ENCODE data around the gene MRPL19.

The MRPL19 gene

DNA sequence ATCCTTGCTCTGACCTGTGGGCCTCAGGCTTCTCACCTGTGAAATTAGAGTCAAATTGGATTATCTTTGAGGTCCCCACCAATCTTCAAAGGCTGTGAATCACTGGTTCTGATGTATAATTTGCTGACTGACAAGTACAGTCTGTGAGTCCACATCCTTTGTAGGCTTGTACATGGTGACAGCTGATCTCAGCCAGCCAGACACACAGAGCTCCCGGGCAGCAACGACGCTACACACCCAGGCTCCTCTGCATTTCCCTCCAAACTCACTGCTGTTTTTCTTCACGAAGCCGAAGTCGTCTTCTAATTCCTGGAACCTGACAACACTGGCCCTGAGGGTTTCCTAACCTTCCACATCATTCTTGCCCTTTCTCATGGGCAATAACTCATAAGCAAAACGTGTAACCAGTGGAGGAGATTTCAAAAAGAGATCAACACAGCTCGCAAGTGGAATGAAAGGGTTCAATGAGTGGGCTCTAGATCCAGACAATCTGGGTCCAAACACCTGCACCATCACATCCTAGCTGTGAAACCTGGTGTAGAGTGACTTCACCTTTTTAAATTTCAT, 47.9 kb upstream of the MRPL19 start:
- no peak overlapping the region for H3K27ac ChIP-seq (ENCODE audit: low read depth, low read length)
- H3K36me3 ChIP-seq (ENCODE audit: low read length) = no peaks in the 10 kb centered on the region
- no peaks in the 10 kb centered on the region for H3K9me2 ChIP-seq (replicated peaks; ENCODE audit: insufficient read depth, low read length)
- TF ChIP-seq, protein P1, sequence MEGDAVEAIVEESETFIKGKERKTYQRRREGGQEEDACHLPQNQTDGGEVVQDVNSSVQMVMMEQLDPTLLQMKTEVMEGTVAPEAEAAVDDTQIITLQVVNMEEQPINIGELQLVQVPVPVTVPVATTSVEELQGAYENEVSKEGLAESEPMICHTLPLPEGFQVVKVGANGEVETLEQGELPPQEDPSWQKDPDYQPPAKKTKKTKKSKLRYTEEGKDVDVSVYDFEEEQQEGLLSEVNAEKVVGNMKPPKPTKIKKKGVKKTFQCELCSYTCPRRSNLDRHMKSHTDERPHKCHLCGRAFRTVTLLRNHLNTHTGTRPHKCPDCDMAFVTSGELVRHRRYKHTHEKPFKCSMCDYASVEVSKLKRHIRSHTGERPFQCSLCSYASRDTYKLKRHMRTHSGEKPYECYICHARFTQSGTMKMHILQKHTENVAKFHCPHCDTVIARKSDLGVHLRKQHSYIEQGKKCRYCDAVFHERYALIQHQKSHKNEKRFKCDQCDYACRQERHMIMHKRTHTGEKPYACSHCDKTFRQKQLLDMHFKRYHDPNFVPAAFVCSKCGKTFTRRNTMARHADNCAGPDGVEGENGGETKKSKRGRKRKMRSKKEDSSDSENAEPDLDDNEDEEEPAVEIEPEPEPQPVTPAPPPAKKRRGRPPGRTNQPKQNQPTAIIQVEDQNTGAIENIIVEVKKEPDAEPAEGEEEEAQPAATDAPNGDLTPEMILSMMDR (IDR thresholded peaks at IDR 0.05; ENCODE audit: insufficient read depth, low read length, poor library complexity, severe bottlenecking) = no peak
- TF ChIP-seq EZH2phosphoT487 (conservative IDR thresholded peaks at IDR 0.05; ENCODE audit: low read length) = no peak
- H3K9me3 ChIP-seq (ENCODE audit: insufficient read depth, low read length) = no peaks in the 10 kb centered on the region
- no peak overlapping the region for H2AFZ ChIP-seq (ENCODE audit: low read depth, low read length, severe bottlenecking)
- H3K9ac ChIP-seq (ENCODE audit: low read length) = no peak overlapping the region
- H4K20me1 ChIP-seq (ENCODE audit: low read depth, low read length) = no peaks in the 10 kb centered on the region
- H3K4me3 ChIP-seq (ENCODE audit: insufficient read depth, low read length, poor library complexity, severe bottlenecking) = no peak overlapping the region
- H3F3A ChIP-seq (ENCODE audit: insufficient read depth) = no peaks in the 10 kb centered on the region
- H3K4me2 ChIP-seq (ENCODE audit: low read depth, low read length, poor library complexity, severe bottlenecking) = no peak overlapping the region
- no peaks in the 10 kb centered on the region for H3K79me2 ChIP-seq (ENCODE audit: insufficient read depth, low read length)
- H3K27me3 ChIP-seq (ENCODE audit: low read length) = no peaks in the 10 kb centered on the region

DNA sequence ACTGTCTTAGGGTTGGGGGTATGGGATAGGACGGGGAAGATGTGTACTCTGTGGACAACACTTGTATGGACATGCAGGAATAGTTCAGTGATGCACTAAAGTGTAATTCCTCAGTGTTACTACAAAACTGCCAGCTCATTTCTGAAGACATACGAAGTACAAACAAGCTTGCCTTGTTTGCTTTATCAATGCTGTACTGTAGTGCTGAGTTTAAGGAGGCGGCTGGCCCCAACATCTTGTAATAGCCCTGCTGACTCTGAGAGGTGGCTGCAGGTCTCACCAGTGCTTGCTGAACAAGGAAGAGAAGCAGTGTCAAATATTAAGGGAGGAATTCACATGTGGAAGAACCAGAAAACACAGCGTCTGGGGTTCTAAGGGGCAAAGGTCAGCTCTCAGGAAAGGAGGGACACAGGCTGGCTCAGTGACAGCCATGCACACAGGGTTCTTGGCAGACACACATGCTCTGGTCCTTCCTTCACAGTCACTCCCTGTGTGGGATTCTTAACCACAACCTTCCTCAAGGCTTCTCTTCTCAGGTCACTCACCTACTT, 46.0 kb upstream of the MRPL19 start:
- H3K4me2 ChIP-seq (ENCODE audit: low read depth, low read length, poor library complexity, severe bottlenecking) = no peak overlapping the region
- H3K79me2 ChIP-seq (ENCODE audit: insufficient read depth, low read length) = no peaks in the 10 kb centered on the region
- no peaks in the 10 kb centered on the region for H3K27me3 ChIP-seq (ENCODE audit: low read length)
- H3K36me3 ChIP-seq (ENCODE audit: low read length) = no peaks in the 10 kb centered on the region
- no peaks in the 10 kb centered on the region for H3F3A ChIP-seq (ENCODE audit: insufficient read depth)
- TF ChIP-seq, protein P1 (IDR thresholded peaks at IDR 0.05; ENCODE audit: insufficient read depth, low read length, poor library complexity, severe bottlenecking) = no peak
- TF ChIP-seq EZH2phosphoT487 (conservative IDR thresholded peaks at IDR 0.05; ENCODE audit: low read length) = no peak
- H3K4me3 ChIP-seq (ENCODE audit: insufficient read depth, low read length, poor library complexity, severe bottlenecking) = no peak overlapping the region
- no peaks in the 10 kb centered on the region for H4K20me1 ChIP-seq (ENCODE audit: low read depth, low read length)
- H3K9me3 ChIP-seq (ENCODE audit: insufficient read depth, low read length) = no peaks in the 10 kb centered on the region
- H2AFZ ChIP-seq (ENCODE audit: low read depth, low read length, severe bottlenecking) = no peak overlapping the region
- no peak overlapping the region for H3K27ac ChIP-seq (ENCODE audit: low read depth, low read length)
- H3K9ac ChIP-seq (ENCODE audit: low read length) = no peak overlapping the region
- H3K9me2 ChIP-seq (replicated peaks; ENCODE audit: insufficient read depth, low read length) = no peaks in the 10 kb centered on the region

DNA sequence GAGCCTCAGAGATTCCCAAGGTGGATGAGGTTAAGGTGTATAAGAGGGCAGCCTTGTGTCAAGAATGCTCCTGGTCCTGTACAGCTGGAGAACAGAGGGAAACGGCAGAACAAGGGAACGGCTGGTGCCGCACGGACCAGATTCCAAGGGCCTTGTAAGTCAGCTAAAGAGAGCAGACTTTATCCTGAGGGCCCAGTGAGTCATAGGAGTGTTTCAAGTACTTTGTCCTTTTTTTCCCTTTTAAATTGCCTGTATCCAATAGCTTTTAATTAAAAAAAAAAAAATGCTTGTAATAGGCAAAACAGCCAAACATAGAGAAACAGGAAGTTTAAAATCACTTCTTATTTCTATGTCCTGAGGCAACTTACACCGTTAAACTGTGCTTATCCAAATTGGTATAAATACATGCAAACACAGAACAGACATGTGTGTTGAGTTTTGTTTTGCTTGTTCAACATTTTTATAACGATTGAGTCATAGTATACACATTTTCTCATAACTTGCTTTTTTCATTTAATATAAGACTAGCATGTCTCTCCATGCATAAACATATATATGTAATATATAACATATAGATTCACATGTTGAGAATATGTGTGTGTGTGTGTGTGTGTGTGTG, 43.8 kb upstream of the MRPL19 start:
- Histone ChIP-seq H3K9me3 (ENCODE audit: insufficient read depth, low read length) (no peaks in the 10 kb centered on the region), H3K9ac (ENCODE audit: low read length) (no peak overlapping the region), H3K79me2 (ENCODE audit: insufficient read depth, low read length) (no peaks in the 10 kb centered on the region), H3K4me2 (ENCODE audit: low read depth, low read length, poor library complexity, severe bottlenecking) (no peak overlapping the region), H2AFZ (ENCODE audit: low read depth, low read length, severe bottlenecking) (no peak overlapping the region), H3K36me3 (ENCODE audit: low read length) (no peaks in the 10 kb centered on the region), H3F3A (ENCODE audit: insufficient read depth) (no peaks in the 10 kb centered on the region), H4K20me1 (ENCODE audit: low read depth, low read length) (no peaks in the 10 kb centered on the region), H3K27ac (ENCODE audit: low read depth, low read length) (no peak overlapping the region), H3K27me3 (ENCODE audit: low read length) (no peaks in the 10 kb centered on the region), H3K9me2 (replicated peaks; ENCODE audit: insufficient read depth, low read length) (no peaks in the 10 kb centered on the region), H3K4me3 (ENCODE audit: insufficient read depth, low read length, poor library complexity, severe bottlenecking) (no peak overlapping the region)
- TF ChIP-seq, protein P1 (IDR thresholded peaks at IDR 0.05; ENCODE audit: insufficient read depth, low read length, poor library complexity, severe bottlenecking) = no peak
- TF ChIP-seq EZH2phosphoT487 (conservative IDR thresholded peaks at IDR 0.05; ENCODE audit: low read length) = no peak
